GM19452 (cell line): ENCODE measurements around the gene SFRP5.

ENCODE experiments used
- ATAC-seq: cut with Tn5 transposase; IDR thresholded peaks from one replicate; pipeline ENCODE4 v1.9.1; 2021; ENCODE audit not compliant: unreplicated experiment

Gene SFRP5

GRCh38 chr10:97766996-97767924 lies 4.5 kb downstream of the SFRP5 start:
- no peak for ATAC-seq

GRCh38 chr10:97766106-97766810 lies 5.5 kb downstream of the SFRP5 start:
- ATAC-seq = no peak

GRCh38 chr10:97765201-97765600 lies 6.6 kb downstream of the SFRP5 start:
- ATAC-seq = no peak

- ATAC-seq = no peak
Measured at GRCh38 chr10:97764519-97764931, 7.3 kb downstream of the SFRP5 start.

GRCh38 chr10:97763947-97764346 lies 7.9 kb downstream of the SFRP5 start:
- ATAC-seq = no peak

- no peak for ATAC-seq
Measured at GRCh38 chr10:97763411-97763810, 8.4 kb downstream of the SFRP5 start.

- ATAC-seq = no peak
Measured at GRCh38 chr10:97762816-97763215, 9.0 kb downstream of the SFRP5 start.

GRCh38 chr10:97762056-97762455 lies 9.7 kb downstream of the SFRP5 start:
- ATAC-seq = no peak

- ATAC-seq = no peak
Measured at GRCh38 chr10:97761331-97761865, 10.4 kb downstream of the SFRP5 start.

GRCh38 chr10:97760461-97761257 lies 11.1 kb downstream of the SFRP5 start:
- no peak for ATAC-seq

GRCh38 chr10:97759946-97760345 lies 11.9 kb downstream of the SFRP5 start:
- ATAC-seq = no peak

- no peak for ATAC-seq
Measured at GRCh38 chr10:97759158-97759887, 12.5 kb downstream of the SFRP5 start.

GRCh38 chr10:97757471-97757870 lies 14.3 kb downstream of the SFRP5 start:
- ATAC-seq = no peak

GRCh38 chr10:97755718-97756117 lies 16.1 kb downstream of the SFRP5 start:
- no peak for ATAC-seq

GRCh38 chr10:97754726-97755125 lies 17.1 kb downstream of the SFRP5 start:
- ATAC-seq = no peak

- ATAC-seq = no peak
Measured at GRCh38 chr10:97752956-97753355, 18.8 kb downstream of the SFRP5 start.

- ATAC-seq = no peak
Measured at GRCh38 chr10:97748116-97748515, 23.7 kb downstream of the SFRP5 start.

- no peak for ATAC-seq
Measured at GRCh38 chr10:97747573-97747972, 24.2 kb downstream of the SFRP5 start.

GRCh38 chr10:97744405-97745035 lies 27.3 kb downstream of the SFRP5 start:
- no peak for ATAC-seq
